ENCODE results near the gene ITGA6.

GRCh38 chr2:172404824-172405223, 22.6 kb upstream of the ITGA6 start:
- TF ChIP-seq CTCF (conservative IDR thresholded peaks at IDR 0.05; ENCODE audit: low read depth, low read length) (no peak), EZH2phosphoT487 (IDR thresholded peaks at IDR 0.05; ENCODE audit: borderline replicate concordance, low read length) (no peak), EZH2 (IDR thresholded peaks at IDR 0.05; ENCODE audit: low read length, unreplicated experiment) (no peak)
